Choroid plexus epithelial cell (primary cell): ENCODE data around the gene NAPA.

Experiments used
- DNase-seq: peaks from one replicate; pipeline ENCODE4 v3.0.0-alpha.2; 2010; ENCODE audit warnings: low read depth
- H3K4me3 ChIP-seq: 2 replicates; pipeline ENCODE4 v1.5.1; 2011; ENCODE audit warnings: low read depth, mild to moderate bottlenecking, control low read depth, low read length, moderate library complexity
- CTCF ChIP-seq: conservative IDR thresholded peaks from 2 replicates; pipeline ENCODE4 v1.5.1; 2011; ENCODE audit warnings: low read depth, mild to moderate bottlenecking, control low read depth, inconsistent platforms, low read length, moderate library complexity

The NAPA gene

GRCh38 chr19:47547199-47547598 is 32.3 kb upstream of the NAPA start:
- DNase-seq = no peak
- TF ChIP-seq CTCF = no peak
- H3K4me3 ChIP-seq = no peak overlapping the region

- TF ChIP-seq CTCF = no peak
- peak overlapping the region; percentile 32 for H3K4me3 ChIP-seq
- DNase-seq = no peak
These were observed 30.4 kb upstream of the NAPA start for GRCh38 chr19:47545061-47545948.

- no peak overlapping the region for H3K4me3 ChIP-seq
These were observed 29.6 kb upstream of the NAPA start for GRCh38 chr19:47544476-47544875.

GRCh38 chr19:47544075-47544474 is 29.2 kb upstream of the NAPA start:
- TF ChIP-seq CTCF = no peak
- H3K4me3 ChIP-seq = no peak overlapping the region
- no peak for DNase-seq

More at GRCh38 chr19:47544476-47544875, 29.6 kb upstream of the NAPA start:
- no peak for TF ChIP-seq CTCF
- DNase-seq = no peak

- peak; percentile 23 for DNase-seq
- no peak for TF ChIP-seq CTCF
- no peak overlapping the region for H3K4me3 ChIP-seq
These were observed 27.2 kb upstream of the NAPA start for GRCh38 chr19:47542030-47542475.

GRCh38 chr19:47541518-47541917 is 26.7 kb upstream of the NAPA start:
- no peak overlapping the region for H3K4me3 ChIP-seq
- no peak for TF ChIP-seq CTCF
- no peak for DNase-seq

GRCh38 chr19:47540748-47541147 is 25.9 kb upstream of the NAPA start:
- no peak overlapping the region for H3K4me3 ChIP-seq
- peak; percentile 70 for TF ChIP-seq CTCF
- peak; percentile 74 for DNase-seq
